ENCODE results near the gene TNFRSF12A.

The TNFRSF12A gene

DNA sequence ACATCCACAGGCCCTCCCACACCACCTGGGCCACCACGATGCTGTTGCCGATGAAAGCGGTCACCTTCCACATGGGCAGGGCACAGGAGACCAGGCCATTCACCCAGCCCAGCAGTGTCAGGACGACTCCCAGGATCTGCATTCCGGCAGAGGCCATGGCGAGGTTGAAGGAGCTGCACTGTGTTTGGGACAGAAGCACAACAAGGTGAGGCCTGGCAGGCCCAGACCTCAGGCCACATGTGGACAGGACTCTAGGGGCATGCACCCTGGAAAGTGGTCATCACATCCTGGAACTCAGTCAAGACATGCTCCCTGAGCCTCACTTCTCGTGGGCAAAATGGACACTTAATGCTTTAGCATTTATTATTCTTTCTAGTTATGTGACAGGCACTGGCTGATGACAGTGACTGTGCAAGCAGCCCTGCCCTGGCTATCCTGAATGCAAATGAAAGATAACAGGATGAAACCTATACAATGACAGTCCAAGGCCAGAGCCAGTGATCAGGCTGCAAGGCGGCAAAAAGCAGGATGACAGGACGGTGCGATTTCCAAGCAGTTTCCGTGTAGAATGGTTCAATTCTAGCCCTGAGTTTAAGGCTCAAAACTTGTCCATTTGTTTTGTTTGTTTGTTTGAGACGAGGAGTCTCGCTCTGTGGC is 4.2 kb upstream of the TNFRSF12A start:
- ChIA-PET POLR2A (no interaction called here), CTCF (no interaction called here)
- TF ChIP-seq, protein P1, sequence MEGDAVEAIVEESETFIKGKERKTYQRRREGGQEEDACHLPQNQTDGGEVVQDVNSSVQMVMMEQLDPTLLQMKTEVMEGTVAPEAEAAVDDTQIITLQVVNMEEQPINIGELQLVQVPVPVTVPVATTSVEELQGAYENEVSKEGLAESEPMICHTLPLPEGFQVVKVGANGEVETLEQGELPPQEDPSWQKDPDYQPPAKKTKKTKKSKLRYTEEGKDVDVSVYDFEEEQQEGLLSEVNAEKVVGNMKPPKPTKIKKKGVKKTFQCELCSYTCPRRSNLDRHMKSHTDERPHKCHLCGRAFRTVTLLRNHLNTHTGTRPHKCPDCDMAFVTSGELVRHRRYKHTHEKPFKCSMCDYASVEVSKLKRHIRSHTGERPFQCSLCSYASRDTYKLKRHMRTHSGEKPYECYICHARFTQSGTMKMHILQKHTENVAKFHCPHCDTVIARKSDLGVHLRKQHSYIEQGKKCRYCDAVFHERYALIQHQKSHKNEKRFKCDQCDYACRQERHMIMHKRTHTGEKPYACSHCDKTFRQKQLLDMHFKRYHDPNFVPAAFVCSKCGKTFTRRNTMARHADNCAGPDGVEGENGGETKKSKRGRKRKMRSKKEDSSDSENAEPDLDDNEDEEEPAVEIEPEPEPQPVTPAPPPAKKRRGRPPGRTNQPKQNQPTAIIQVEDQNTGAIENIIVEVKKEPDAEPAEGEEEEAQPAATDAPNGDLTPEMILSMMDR (IDR thresholded peaks at IDR 0.05; ENCODE audit: insufficient read depth, low read length, missing control alignments), result no peak
- H3K4me3 ChIP-seq (ENCODE audit: low read depth, low read length), result no peak overlapping the region
- DNase-seq (ENCODE audit: low read depth, low spot score), result no peak

DNA sequence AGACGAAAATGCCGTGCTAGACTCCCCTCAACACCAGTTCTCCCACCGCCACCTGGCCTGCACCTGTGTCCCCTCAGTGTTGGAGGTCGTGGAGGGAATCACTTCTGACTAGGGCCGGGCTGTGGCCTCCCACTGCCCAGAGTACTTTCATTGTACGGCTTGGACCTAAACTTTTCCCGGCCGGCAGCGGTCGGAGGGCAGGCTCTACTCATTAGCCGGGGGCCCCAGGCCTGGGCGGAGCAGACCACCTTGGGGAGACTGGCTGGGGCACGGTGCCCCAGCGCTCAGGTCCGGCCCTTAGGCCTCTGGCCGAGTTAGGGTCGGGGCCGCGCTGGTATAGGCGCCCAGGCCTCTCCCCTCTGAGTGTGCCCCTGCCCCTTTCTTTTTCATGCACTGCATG is 2.8 kb upstream of the TNFRSF12A start:
- POLR2A ChIA-PET, result no interaction called here
- no peak overlapping the region for H3K4me3 ChIP-seq (ENCODE audit: low read depth, low read length)
- no peak for DNase-seq (ENCODE audit: low read depth, low spot score)
- CTCF ChIA-PET, result no interaction called here
- TF ChIP-seq, protein P1 (IDR thresholded peaks at IDR 0.05; ENCODE audit: insufficient read depth, low read length, missing control alignments), result no peak

DNA sequence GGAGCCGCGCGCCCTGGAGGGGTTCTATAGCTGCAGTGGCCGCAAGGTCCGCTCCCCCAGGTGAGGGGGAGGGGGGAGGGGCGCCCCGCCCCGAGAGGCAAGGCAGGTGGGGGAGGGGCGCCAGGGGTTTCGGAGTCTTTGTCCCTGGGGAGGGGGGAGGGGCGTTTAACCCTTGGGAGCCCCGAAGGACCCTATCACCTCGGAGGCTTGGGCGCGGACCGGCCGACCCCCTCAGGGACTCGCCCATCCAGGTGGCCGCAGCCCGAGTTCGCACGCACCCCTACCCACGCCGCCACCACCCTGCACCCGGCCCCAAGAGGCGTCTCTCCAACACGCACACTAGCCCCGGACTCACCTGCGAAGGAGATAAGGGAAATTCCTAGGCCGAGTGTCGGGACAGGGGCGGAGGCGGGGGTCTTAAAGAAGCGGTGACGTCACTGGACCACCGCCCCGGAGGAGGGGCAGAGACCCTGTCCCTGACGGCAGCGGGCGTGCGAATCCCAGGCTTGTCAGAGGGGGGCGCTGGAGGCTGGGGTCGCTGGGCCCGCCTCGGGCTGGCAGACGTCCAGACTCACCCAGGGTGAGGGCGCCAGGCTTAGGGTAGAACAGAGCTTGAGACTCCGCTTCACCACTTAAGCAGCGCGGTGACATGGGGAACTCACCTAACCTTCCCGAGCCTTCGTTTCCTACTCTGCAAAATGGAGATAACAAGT is 2.2 kb upstream of the TNFRSF12A start, which contains the start of gene CLDN6:
CLDN6 (minus strand) TSS at position 390 of the 713 bp plus-strand sequence. CDS start 2,162 bp downstream, outside the sequence.
- TF ChIP-seq, protein P1 (IDR thresholded peaks at IDR 0.05; ENCODE audit: insufficient read depth, low read length, missing control alignments), result no peak
- no peak within 1 kb of the TSS for H3K4me3 ChIP-seq (ENCODE audit: low read depth, low read length)
- CTCF ChIA-PET, result interaction anchor here (6.5 kb wide), 1 partner anchor 14 kb away, joined by 71 read pairs; no protein-coding TSS in a partner anchor
- DNase-seq (ENCODE audit: low read depth, low spot score), result no peak
- POLR2A ChIA-PET, result no interaction called here

- ChIA-PET CTCF (interaction anchor here (0.7 to 6.5 kb wide), 8 partner anchors 7 to 110 kb away, joined by 3 to 71 read pairs (median 4); partner anchors contain the start of gene CLDN9), POLR2A (interaction anchor here (1.2 to 5.7 kb wide), 9 partner anchors 9 to 138 kb away, joined by 3 to 40 read pairs (median 6); no protein-coding TSS in a partner anchor)
- H3K4me3 ChIP-seq (ENCODE audit: low read depth, low read length), result peak overlapping the region; percentile 98
- DNase-seq (ENCODE audit: low read depth, low spot score), result no peak
- TF ChIP-seq, protein P1 (IDR thresholded peaks at IDR 0.05; ENCODE audit: insufficient read depth, low read length, missing control alignments), result no peak
These were observed 448 bp upstream of the TNFRSF12A start for GRCh38 chr16:3019594-3020246.

DNA sequence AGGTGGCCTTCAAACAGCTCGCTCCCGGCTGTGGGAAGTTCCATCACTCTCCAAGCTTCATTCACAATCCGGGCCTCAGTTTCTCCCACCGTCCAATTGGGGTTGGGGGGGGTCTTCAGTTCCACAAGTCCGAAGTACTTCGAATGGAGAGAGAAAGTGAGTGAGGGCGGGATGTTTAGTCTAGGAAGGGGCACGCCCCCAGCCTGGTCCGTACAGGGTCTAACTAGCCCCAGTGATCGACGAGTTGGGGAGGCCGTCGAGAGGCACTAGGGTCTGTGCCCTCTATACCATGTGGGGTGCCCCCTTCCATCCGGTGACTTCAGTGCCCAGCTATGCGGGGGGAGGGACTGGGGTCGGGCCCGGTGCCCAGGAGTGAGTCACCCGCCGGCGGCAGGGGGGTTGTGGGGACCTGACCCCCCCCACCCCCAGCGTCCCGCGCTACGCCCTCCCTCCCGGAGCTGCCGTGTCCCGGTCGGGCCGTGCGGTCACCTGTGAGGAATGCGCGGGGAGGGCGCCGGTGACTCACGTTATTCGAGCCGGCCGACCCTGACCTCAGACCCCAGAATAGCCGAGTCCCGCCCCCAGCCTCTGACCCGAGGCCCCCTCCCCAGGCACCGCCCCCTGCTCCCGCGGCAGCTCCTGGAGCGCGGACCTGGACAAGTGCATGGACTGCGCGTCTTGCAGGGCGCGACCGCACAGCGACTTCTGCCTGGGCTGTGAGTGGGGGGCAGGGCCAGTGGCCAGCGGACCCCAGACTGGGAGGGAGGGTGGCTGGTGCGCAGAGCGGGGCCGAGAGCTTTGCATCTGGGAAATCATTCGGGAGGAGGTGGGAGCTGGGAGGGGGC is 658 bp downstream of the TNFRSF12A start:
- ChIA-PET POLR2A (interaction anchor here (0.6 to 5.7 kb wide), 15 partner anchors 8 to 177 kb away, joined by 3 to 40 read pairs (median 5); partner anchors contain the start of gene ZNF213), CTCF (interaction anchor here (0.7 to 6.5 kb wide), 7 partner anchors 9 to 108 kb away, joined by 3 to 71 read pairs (median 5); partner anchors contain the start of gene CLDN9)
- no peak for DNase-seq (ENCODE audit: low read depth, low spot score)
- TF ChIP-seq, protein P1 (IDR thresholded peaks at IDR 0.05; ENCODE audit: insufficient read depth, low read length, missing control alignments), result no peak
- peak overlapping the region; percentile 98 for H3K4me3 ChIP-seq (ENCODE audit: low read depth, low read length)

Measured in AG04449 (cell line).